Bronchial epithelial cell (primary cell): ENCODE data around the gene SBNO2. TPM values are rescaled to one million over a fixed set of nuclear protein-coding genes. Genes with fewer than 3 reads are reported as not detected.

Source experiments
- DNase-seq: peaks from one replicate; pipeline ENCODE4 v3.0.0-alpha.2; 2010; ENCODE audit warnings: low read depth
- FAIRE-seq: peaks from 2 replicates; lab custom pipeline; 2011; peaks lifted over from hg19 to GRCh38; lab: Jason Lieb, UNC
- H3K27me3 ChIP-seq: 2 replicates; pipeline ENCODE4 v1.5.1; 2011; ENCODE audit warnings: low read length; ENCODE audit not compliant: control insufficient read depth, insufficient read depth
- H3K36me3 ChIP-seq: 2 replicates; pipeline ENCODE4 v1.5.1; 2011; ENCODE audit warnings: low read length; ENCODE audit not compliant: control insufficient read depth, insufficient read depth
- H3K4me3 ChIP-seq: 2 replicates; pipeline ENCODE4 v1.5.1; 2011; ENCODE audit warnings: mild to moderate bottlenecking, low read depth, low read length, control low read depth
- CTCF ChIP-seq: IDR thresholded peaks from 2 replicates; pipeline ENCODE4 v1.5.1; 2011; ENCODE audit warnings: mild to moderate bottlenecking, moderate library complexity, low read length, control low read depth, inconsistent platforms; ENCODE audit not compliant: insufficient read depth, severe bottlenecking
- total RNA-seq: library from RNA; depleted of rRNA; stranded (reverse); fragments of >200 nt; gene quantifications from 2 replicates; pipeline ENCODE4 v1.2.1, GENCODE V29; 2014

Gene SBNO2
- total RNA-seq, 1 donor from 2014 or later, result 16.8 TPM

GRCh38 chr19:1136621-1137317, 37.3 kb downstream of the SBNO2 start:
- Histone ChIP-seq H3K4me3 (no peak overlapping the region), H3K27me3 (no peaks in the 10 kb centered on the region), H3K36me3 (peaks cover 13% of the 10 kb centered on the region)
- TF ChIP-seq CTCF, result no peak
- FAIRE-seq (no peak), DNase-seq (no peak)

GRCh38 chr19:1136201-1136600, 37.9 kb downstream of the SBNO2 start:
- no peak for TF ChIP-seq CTCF
- Histone ChIP-seq H3K36me3 (peaks cover 13% of the 10 kb centered on the region), H3K27me3 (no peaks in the 10 kb centered on the region), H3K4me3 (no peak overlapping the region)
- FAIRE-seq, result no peak
- DNase-seq, result no peak

GRCh38 chr19:1135454-1135853, 38.6 kb downstream of the SBNO2 start:
- Histone ChIP-seq H3K36me3 (peaks cover 13% of the 10 kb centered on the region), H3K27me3 (no peaks in the 10 kb centered on the region), H3K4me3 (no peak overlapping the region)
- DNase-seq (no peak), FAIRE-seq (no peak)
- TF ChIP-seq CTCF, result no peak

- DNase-seq, result peak; percentile 26
- FAIRE-seq, result no peak
- no peak overlapping the region for H3K4me3 ChIP-seq
- H3K36me3 ChIP-seq, result peaks cover 18% of the 10 kb centered on the region
- no peak for TF ChIP-seq CTCF
- H3K27me3 ChIP-seq, result no peaks in the 10 kb centered on the region
Measured at GRCh38 chr19:1134431-1134830, 39.6 kb downstream of the SBNO2 start.

DNA sequence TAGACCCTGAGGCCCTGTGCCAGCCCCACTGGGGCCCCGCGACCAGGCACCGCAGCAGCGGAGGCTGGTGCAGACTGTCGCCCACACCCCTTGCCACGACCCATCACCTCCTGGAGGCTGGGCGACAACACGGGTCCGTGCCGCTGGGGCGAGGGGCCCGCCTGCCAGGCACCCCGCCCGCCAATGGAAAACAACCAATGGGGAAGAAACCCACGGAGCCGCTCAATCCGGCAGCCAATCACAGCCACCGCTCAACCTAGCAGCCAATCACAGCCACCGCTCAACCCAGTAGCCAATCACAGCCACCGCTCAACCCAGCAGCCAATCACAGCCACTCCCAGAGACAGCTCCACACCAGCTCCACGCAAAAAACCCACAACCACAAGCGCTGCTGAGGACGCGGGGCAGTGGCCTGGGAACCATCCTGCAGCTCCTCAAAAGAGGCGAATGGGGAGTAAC, 40.6 kb downstream of the SBNO2 start:
- FAIRE-seq (no peak), DNase-seq (no peak)
- no peak for TF ChIP-seq CTCF
- H3K36me3 ChIP-seq, result peaks cover 18% of the 10 kb centered on the region
- no peaks in the 10 kb centered on the region for H3K27me3 ChIP-seq
- H3K4me3 ChIP-seq, result no peak overlapping the region
